Measurements from ENCODE around the gene LSM10.

The LSM10 gene

GRCh38 chr1:36390411-36390810 is 7.3 kb downstream of the LSM10 start:
- no peak for TF ChIP-seq CTCF (IDR thresholded peaks at IDR 0.05; ENCODE audit: insufficient read depth, low read depth, low read length, missing control alignments)

GRCh38 chr1:36389999-36390398 is 7.7 kb downstream of the LSM10 start:
- TF ChIP-seq CTCF (IDR thresholded peaks at IDR 0.05; ENCODE audit: insufficient read depth, low read depth, low read length, missing control alignments): no peak
- H3K4me3 ChIP-seq (ENCODE audit: low read length): no peak overlapping the region
- no peak for DNase-seq (ENCODE audit: low read depth)

More at GRCh38 chr1:36390411-36390810, 7.3 kb downstream of the LSM10 start:
- no peak for DNase-seq (ENCODE audit: low read depth)
- H3K4me3 ChIP-seq (ENCODE audit: low read length): no peak overlapping the region

DNA sequence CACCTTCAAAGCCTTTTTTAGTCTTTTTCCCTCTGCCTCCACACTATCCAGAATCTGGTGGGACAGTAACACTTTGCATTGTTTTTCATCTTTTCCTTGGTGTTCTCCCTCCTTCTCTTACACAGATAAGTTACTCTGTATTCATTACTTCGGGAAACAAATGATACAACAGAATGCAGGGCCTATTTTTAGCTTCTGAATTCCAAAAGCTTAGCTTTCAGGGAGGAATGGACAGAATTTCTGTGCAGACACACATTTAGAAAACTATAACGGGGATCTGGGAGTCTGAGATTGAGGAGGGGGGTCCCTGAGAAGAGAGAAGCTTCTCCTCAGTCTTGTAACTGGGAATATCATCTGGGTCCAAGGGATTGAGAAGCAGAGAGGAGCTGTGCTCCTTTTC is 8.4 kb downstream of the LSM10 start:
- no peak for TF ChIP-seq CTCF (IDR thresholded peaks at IDR 0.05; ENCODE audit: insufficient read depth, low read depth, low read length, missing control alignments)
- no peak overlapping the region for H3K4me3 ChIP-seq (ENCODE audit: low read length)
- DNase-seq (ENCODE audit: low read depth): no peak

DNA sequence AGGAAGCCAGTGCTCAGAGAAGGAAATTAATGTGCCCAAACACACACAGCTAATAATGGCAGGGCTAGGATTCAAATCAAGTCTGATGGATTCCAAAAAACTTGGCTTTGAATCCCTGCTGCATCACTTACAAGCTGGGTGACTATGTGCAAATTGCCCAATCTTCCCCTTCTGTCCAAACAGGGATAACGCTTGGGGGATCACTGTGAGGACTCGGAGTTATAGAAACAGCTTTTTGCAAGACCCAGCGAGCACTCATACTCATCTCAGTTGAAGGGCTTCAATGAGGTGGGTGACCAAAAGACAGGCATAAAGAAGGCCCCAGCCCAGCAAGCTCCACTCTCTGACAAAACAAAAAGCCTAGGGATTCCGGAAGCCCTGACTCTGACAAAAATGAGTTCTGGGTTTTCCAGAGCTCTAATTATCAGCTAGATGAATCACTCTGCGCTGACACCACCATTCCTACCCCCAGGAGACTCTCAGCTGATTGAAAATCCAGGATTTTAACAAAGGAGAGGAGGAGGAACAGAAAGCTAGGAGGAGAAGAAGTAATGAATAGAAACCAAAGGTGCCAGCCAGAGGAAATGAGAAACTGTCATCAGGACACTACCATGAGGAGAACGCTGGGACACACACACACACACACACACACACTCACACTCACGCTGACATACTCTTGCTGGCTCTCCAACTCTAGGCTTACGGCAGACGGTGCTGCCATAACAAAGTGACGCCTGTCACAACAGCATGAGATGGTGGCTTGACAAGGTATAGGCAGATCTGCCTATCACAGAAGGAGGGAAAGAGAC is 10.4 kb downstream of the LSM10 start:
- TF ChIP-seq CTCF (IDR thresholded peaks at IDR 0.05; ENCODE audit: insufficient read depth, low read depth, low read length, missing control alignments): no peak

GRCh38 chr1:36386265-36387140 is 11.2 kb downstream of the LSM10 start:
- H3K4me3 ChIP-seq (ENCODE audit: low read length): peak overlapping the region; percentile 68
- peak; percentile 100 for DNase-seq (ENCODE audit: low read depth)
- no peak for TF ChIP-seq CTCF (IDR thresholded peaks at IDR 0.05; ENCODE audit: insufficient read depth, low read depth, low read length, missing control alignments)

More for the DNA sequence above, 10.4 kb downstream of the LSM10 start:
- peak; percentile 81 for DNase-seq (ENCODE audit: low read depth)
- no peak overlapping the region for H3K4me3 ChIP-seq (ENCODE audit: low read length)

DNA sequence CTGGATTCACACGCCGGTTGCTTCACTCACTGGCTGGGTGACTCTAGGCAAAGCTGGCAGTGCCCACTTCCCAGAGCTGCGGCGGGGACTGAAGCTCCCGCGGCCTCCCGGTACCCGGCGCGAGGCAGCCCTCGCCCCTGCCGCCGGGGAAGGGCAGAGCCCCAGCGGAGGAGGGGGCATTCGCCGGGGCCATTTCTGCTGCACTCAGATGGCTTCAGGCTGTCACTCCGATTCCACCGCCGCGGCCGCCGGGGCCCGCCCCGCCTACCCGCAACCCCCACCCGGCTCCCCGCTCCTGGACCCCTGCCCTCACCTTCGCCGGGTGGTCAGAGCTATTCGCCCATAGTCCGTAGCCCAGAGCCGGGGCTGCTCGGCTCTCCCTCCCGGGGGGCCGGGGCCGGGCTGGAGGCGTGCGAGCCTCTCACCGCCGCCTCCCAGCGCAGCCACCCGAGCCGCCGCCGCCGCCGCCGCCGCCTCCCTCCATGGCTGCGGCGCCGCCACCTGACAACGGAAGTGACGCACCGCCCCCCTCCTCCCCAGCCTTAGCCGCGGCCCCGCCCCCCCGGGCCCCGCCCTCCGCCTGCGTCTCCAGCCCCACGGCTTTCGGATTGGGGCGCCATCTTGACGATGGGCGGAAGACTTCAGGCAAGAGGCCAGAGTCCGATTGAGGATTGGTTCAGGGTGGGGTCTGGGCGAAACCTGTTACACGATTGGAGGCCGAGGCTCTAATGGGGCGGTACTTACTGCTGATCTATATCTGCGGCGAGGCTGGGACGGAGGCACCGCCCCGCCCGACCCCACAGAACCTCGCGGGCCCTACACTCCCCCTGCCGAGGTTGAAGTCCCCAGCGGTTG is 12.1 kb downstream of the LSM10 start, which contains the start of gene STK40:
TSS of gene STK40 (minus strand) at position 515 of the 855 bp plus-strand sequence. CDS start 24,592 bp downstream, outside the sequence.
- DNase-seq (ENCODE audit: low read depth): peak; percentile 99
- TF ChIP-seq CTCF (IDR thresholded peaks at IDR 0.05; ENCODE audit: insufficient read depth, low read depth, low read length, missing control alignments): no peak
- H3K4me3 ChIP-seq (ENCODE audit: low read length): peak within 1 kb of the TSS; percentile 92
